Mammary epithelial cell (primary cell): ENCODE measurements around the gene RADX.

Experiments used
- EZH2 ChIP-seq: IDR thresholded peaks from 2 replicates; pipeline ENCODE4 v1.6.1; 2012; ENCODE audit warnings: low read length, inconsistent platforms, borderline replicate concordance
- TF ChIP-seq, protein P1 (sequence below), 2 donors: IDR thresholded peaks in 1 of 2; conservative IDR thresholded peaks in 1 of 2; 2 replicates each; pipeline ENCODE4 v1.5.1; 2011 to 2012; ENCODE audit warnings: inconsistent platforms in 2 of 2, low read length in 2 of 2, mild to moderate bottlenecking in 2 of 2, control low read depth in 1 of 2, low read depth in 1 of 2; ENCODE audit not compliant: insufficient read depth in 1 of 2; ENCODE audit errors: extremely low read depth in 1 of 2

DNA sequence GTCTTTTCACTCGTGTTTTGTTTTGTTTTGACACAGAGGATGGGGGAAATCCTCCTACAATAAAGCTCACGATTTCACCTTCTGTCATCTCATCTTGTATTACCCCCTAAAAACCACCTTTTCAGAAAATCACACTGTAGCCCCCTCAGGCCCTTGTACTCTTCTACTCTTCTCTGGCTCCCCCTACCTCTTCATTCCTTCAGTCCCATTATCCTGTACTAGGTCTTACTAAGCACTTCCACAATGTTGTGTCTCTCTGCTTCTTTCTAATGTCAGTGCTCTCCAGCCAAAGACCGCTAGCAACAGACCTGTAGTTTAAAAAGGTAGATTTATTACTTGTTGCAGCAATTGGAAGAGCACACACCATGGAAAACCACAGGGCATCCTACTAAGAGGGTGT, 84.7 kb downstream of the RADX start:
- TF ChIP-seq, protein P1, sequence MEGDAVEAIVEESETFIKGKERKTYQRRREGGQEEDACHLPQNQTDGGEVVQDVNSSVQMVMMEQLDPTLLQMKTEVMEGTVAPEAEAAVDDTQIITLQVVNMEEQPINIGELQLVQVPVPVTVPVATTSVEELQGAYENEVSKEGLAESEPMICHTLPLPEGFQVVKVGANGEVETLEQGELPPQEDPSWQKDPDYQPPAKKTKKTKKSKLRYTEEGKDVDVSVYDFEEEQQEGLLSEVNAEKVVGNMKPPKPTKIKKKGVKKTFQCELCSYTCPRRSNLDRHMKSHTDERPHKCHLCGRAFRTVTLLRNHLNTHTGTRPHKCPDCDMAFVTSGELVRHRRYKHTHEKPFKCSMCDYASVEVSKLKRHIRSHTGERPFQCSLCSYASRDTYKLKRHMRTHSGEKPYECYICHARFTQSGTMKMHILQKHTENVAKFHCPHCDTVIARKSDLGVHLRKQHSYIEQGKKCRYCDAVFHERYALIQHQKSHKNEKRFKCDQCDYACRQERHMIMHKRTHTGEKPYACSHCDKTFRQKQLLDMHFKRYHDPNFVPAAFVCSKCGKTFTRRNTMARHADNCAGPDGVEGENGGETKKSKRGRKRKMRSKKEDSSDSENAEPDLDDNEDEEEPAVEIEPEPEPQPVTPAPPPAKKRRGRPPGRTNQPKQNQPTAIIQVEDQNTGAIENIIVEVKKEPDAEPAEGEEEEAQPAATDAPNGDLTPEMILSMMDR (conservative IDR thresholded peaks at IDR 0.05 in 1 of 2, IDR thresholded peaks at IDR 0.05 in 1 of 2; ENCODE audit: extremely low read depth in 1 of 2, insufficient read depth in 1 of 2, low read depth in 1 of 2, low read length in 2 of 2) = no peak
- no peak for TF ChIP-seq EZH2
